KMS-11 (cell line): Measurements from ENCODE around the gene MYH9.

Source experiments
- H2AFZ ChIP-seq: fragments of 200-600 bp; sonication (generic); 2 replicates; pipeline ENCODE4 v1.6.1; 2016; ENCODE audit warnings: antibody characterized with exemption, mixed run types, low read depth
- H3K27ac ChIP-seq: fragments of 200-600 bp; sonication (generic); 2 replicates; pipeline ENCODE4 v1.6.1; 2016; ENCODE audit warnings: mild to moderate bottlenecking, mixed run types
- H3K27me3 ChIP-seq: fragments of 200-600 bp; sonication (generic); 2 replicates; pipeline ENCODE4 v1.6.1; 2017; ENCODE audit warnings: mild to moderate bottlenecking, low read depth, mixed run types, moderate library complexity; ENCODE audit not compliant: insufficient read depth
- H3K36me3 ChIP-seq: fragments of 200-600 bp; sonication (generic); 2 replicates; pipeline ENCODE4 v1.6.1; 2017; ENCODE audit warnings: mild to moderate bottlenecking, mixed run types; ENCODE audit not compliant: insufficient read depth
- H3K4me1 ChIP-seq: fragments of 200-600 bp; sonication (generic); 2 replicates; pipeline ENCODE4 v1.6.1; 2016; ENCODE audit warnings: mild to moderate bottlenecking, low read depth, mixed run types; ENCODE audit not compliant: poor library complexity, severe bottlenecking
- H3K4me2 ChIP-seq: fragments of 200-600 bp; sonication (generic); 2 replicates; pipeline ENCODE4 v1.7.0; 2016; ENCODE audit warnings: mild to moderate bottlenecking, mixed run types
- H3K4me3 ChIP-seq: fragments of 200-600 bp; sonication (generic); IDR thresholded peaks from 2 replicates; pipeline ENCODE4 v1.6.1; 2017; ENCODE audit warnings: low read depth, low read length, mixed read lengths; ENCODE audit not compliant: insufficient read depth
- H3K79me2 ChIP-seq: fragments of 200-600 bp; sonication (generic); 2 replicates; pipeline ENCODE4 v1.6.1; 2016; ENCODE audit warnings: low read depth, mixed run types; ENCODE audit not compliant: insufficient read depth
- H3K9ac ChIP-seq: fragments of 200-600 bp; sonication (generic); 2 replicates; pipeline ENCODE4 v1.6.1; 2016; ENCODE audit warnings: mild to moderate bottlenecking, mixed run types
- H4K20me1 ChIP-seq: fragments of 200-600 bp; sonication (generic); 2 replicates; pipeline ENCODE4 v1.6.1; 2016; ENCODE audit warnings: mild to moderate bottlenecking, mixed run types; ENCODE audit not compliant: insufficient read depth
- TF ChIP-seq, protein P1 (sequence below): fragments of 200-600 bp; sonication (generic); conservative IDR thresholded peaks from 2 replicates; pipeline ENCODE4 v1.6.1; 2017; ENCODE audit warnings: low read depth, mild to moderate bottlenecking, antibody characterized with exemption, low read length, moderate library complexity, mixed read lengths

Gene MYH9

DNA sequence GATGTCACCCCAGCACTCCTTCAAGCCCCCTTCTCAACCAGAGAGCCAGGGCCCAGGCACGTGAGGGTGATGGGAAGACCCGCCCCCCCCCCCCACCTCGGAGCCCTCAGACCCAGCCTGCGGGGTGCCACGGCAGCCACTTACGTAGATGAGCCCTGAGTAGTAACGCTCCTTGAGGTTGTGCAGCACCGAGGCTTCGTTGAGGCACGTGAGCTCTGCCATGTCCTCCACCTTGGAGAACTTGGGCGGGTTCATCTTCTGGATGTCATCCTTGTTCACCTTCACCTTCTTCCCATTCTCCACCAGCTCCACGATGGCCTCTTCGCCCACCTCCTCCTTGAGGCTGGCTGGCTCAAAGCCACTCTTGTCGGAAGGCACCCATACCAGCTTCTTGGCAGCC lies 39.0 kb downstream of the MYH9 start:
- Histone ChIP-seq H3K4me1 (peaks cover 59% of the 10 kb centered on the region), H3K27me3 (no peaks in the 10 kb centered on the region), H3K9ac (no peak overlapping the region), H4K20me1 (peaks cover 73% of the 10 kb centered on the region), H3K79me2 (peaks cover 92% of the 10 kb centered on the region), H3K4me3 (no peak overlapping the region), H3K27ac (no peak overlapping the region), H3K36me3 (no peaks in the 10 kb centered on the region; the same call in 1 of the 2 replicates), H3K4me2 (no peak overlapping the region), H2AFZ (no peak overlapping the region)
- TF ChIP-seq, protein P1, sequence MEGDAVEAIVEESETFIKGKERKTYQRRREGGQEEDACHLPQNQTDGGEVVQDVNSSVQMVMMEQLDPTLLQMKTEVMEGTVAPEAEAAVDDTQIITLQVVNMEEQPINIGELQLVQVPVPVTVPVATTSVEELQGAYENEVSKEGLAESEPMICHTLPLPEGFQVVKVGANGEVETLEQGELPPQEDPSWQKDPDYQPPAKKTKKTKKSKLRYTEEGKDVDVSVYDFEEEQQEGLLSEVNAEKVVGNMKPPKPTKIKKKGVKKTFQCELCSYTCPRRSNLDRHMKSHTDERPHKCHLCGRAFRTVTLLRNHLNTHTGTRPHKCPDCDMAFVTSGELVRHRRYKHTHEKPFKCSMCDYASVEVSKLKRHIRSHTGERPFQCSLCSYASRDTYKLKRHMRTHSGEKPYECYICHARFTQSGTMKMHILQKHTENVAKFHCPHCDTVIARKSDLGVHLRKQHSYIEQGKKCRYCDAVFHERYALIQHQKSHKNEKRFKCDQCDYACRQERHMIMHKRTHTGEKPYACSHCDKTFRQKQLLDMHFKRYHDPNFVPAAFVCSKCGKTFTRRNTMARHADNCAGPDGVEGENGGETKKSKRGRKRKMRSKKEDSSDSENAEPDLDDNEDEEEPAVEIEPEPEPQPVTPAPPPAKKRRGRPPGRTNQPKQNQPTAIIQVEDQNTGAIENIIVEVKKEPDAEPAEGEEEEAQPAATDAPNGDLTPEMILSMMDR: no peak

DNA sequence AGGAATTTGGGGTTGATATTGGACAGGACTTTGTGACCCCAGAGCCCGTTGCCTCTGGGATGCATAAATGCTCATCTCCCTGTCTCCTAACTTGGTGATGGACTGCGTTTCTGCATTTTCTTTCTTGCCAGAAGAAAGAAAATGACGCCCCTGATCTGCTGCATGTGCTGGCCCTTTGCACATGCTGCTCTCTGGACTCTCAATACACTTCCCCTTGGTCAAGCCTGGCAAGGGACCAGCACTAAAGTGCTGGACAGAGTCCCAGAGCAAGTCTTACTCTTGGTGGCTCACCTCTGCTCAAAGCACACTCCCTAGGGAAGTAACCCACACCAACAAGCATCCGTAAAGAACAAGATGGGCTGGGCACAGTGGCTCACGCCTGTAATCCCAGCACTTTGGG lies 40.7 kb downstream of the MYH9 start:
- Histone ChIP-seq H3K27ac (no peak overlapping the region), H3K27me3 (no peaks in the 10 kb centered on the region), H3K4me2 (no peak overlapping the region), H2AFZ (no peak overlapping the region), H3K4me1 (peaks cover 51% of the 10 kb centered on the region), H3K36me3 (no peaks in the 10 kb centered on the region; the same call in 1 of the 2 replicates), H3K9ac (no peak overlapping the region), H3K79me2 (peaks cover 92% of the 10 kb centered on the region), H3K4me3 (no peak overlapping the region), H4K20me1 (peaks cover 71% of the 10 kb centered on the region)
- TF ChIP-seq, protein P1: no peak

DNA sequence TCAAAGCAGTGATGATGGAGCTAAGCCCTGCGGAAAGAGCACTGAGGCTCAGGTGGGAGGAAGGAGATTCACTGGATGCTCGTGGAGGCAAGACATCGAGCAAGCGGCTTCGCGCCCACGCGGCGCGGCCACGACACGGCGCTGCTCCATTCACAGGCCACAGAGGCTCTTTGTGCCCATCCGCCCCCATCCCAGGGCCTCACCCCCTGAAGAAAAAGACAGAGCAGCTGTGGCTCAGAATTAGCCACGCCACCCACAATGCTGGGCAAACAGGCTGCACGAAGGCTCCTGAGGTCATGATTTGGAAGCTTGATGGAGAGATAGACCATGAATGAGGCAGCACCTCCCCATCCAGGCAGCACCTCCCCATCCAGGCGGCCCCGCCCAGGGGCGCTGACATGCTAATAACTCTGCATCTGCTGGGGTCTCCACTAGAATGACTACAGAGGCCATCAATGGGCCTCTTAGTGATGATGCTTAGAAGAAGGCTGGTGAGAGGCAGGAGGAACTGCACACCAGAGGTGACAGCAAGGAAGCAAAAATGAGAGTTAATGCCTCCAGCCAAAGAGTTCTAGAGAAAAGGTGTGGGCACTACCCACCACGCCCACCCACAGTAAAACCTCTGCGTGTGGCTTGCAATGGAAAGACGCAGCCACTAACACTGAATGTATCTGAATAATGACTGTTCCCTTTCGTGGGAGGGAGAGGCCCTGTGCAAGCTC lies 43.5 kb downstream of the MYH9 start:
- Histone ChIP-seq H4K20me1 (peaks cover 60% of the 10 kb centered on the region), H3K4me2 (no peak overlapping the region), H3K4me1 (peaks cover 31% of the 10 kb centered on the region), H3K79me2 (peaks cover 92% of the 10 kb centered on the region), H3K9ac (no peak overlapping the region), H3K27ac (no peak overlapping the region), H2AFZ (no peak overlapping the region), H3K4me3 (no peak overlapping the region), H3K27me3 (no peaks in the 10 kb centered on the region), H3K36me3 (peaks cover 5% of the 10 kb centered on the region; the same call in 1 of the 2 replicates)
- TF ChIP-seq, protein P1: no peak

DNA sequence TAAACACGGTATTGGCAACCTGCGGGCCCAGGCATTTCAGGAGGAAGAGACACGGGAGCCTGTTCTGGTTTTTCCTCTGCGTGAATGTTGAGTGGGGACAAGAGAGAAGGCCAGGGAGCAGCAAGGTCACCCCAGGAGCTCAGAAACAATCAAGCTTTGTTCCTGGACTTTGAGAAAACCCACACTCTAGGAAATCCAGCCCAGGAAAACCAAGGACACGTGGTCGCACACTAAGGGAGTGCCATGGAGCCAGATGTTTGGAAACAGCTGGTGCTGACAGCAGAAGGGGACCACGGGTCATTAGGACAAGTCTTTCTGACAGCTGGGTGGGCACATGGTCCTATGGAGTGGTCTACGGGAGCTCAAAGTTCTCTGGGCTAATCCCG lies 44.1 kb downstream of the MYH9 start:
- Histone ChIP-seq H2AFZ (no peak overlapping the region), H3K4me1 (peaks cover 37% of the 10 kb centered on the region), H3K79me2 (peaks cover 92% of the 10 kb centered on the region), H3K4me2 (no peak overlapping the region), H3K27me3 (no peaks in the 10 kb centered on the region), H3K9ac (no peak overlapping the region), H4K20me1 (peaks cover 56% of the 10 kb centered on the region), H3K4me3 (no peak overlapping the region), H3K36me3 (peaks cover 5% of the 10 kb centered on the region; the same call in 1 of the 2 replicates), H3K27ac (no peak overlapping the region)
- TF ChIP-seq, protein P1: no peak
